HEK293 (cell line): ENCODE results near the gene NREP.

Experiments used
- CTCF ChIA-PET: fragments of 350-600 bp; formaldehyde crosslinking; extraction: SDS; loops from one replicate; lab custom pipeline; 2021; ENCODE audit warnings: antibody characterized with exemption; lab: Yijun Ruan, JAX
- POLR2A ChIA-PET: fragments of 300-600 bp; formaldehyde crosslinking; extraction: SDS; loops from one replicate; lab custom pipeline; 2020; ENCODE audit warnings: antibody characterized with exemption, inconsistent platforms; lab: Yijun Ruan, JAX
- H3K27ac ChIP-seq: fragments of 200-500 bp; sonication (Bioruptor generic); 2 replicates; pipeline ENCODE4 v1.5.1; 2014; ENCODE audit warnings: low read depth, low read length, control low read depth, inconsistent platforms; ENCODE audit errors: extremely low read depth
- H3K36me3 ChIP-seq, 2 experiments: fragments of 200-500 bp in 1 of 2; sonication (Bioruptor generic) in 1 of 2; 1 replicate in 1 of 2; 2 replicates in 1 of 2; pipeline ENCODE4 v1.5.1; 2014 to 2017; ENCODE audit warnings: inconsistent platforms in 2 of 2, low read length in 2 of 2; ENCODE audit not compliant: control insufficient read depth in 2 of 2, insufficient read depth in 1 of 2
- H3K4me1 ChIP-seq: fragments of 200-500 bp; sonication (Bioruptor generic); 2 replicates; pipeline ENCODE4 v1.5.1; 2014; ENCODE audit warnings: mild to moderate bottlenecking, low read length, inconsistent platforms; ENCODE audit not compliant: control insufficient read depth, insufficient read depth
- H3K4me3 ChIP-seq: 2 replicates; pipeline ENCODE4 v1.5.1; 2011; ENCODE audit warnings: low read depth, mild to moderate bottlenecking, control low read depth, low read length, moderate library complexity
- H3K9me3 ChIP-seq: fragments of 200-500 bp; sonication (Bioruptor generic); 2 replicates; pipeline ENCODE4 v1.5.1; 2014; ENCODE audit warnings: low read depth, low read length, inconsistent platforms; ENCODE audit not compliant: control insufficient read depth, insufficient read depth
- GLI2 ChIP-seq: fragments of 450-650 bp; formaldehyde crosslinking; IDR thresholded peaks from 2 replicates; pipeline ENCODE4; 2017; ENCODE audit warnings: missing biosample characterization, missing genetic modification characterization, low read depth, borderline replicate concordance
- SCRT1 ChIP-seq: fragments of 450-650 bp; formaldehyde crosslinking; IDR thresholded peaks from 2 replicates; pipeline ENCODE4 v1.5.1; 2016; ENCODE audit warnings: missing biosample characterization, missing genetic modification characterization, borderline replicate concordance
- SCRT2 ChIP-seq: fragments of 450-650 bp; formaldehyde crosslinking; IDR thresholded peaks from 2 replicates; pipeline ENCODE4 v1.5.1; 2016; ENCODE audit warnings: missing biosample characterization, missing genetic modification characterization
- SETDB1 ChIP-seq: IDR thresholded peaks from one replicate; pipeline ENCODE4 v1.6.1; 2017; ENCODE audit warnings: mild to moderate bottlenecking, low read length, moderate library complexity, mixed read lengths; ENCODE audit not compliant: insufficient read length
- TSHZ1 ChIP-seq: fragments of 450-650 bp; formaldehyde crosslinking; IDR thresholded peaks from 2 replicates; pipeline ENCODE4 v1.5.1; 2016; ENCODE audit warnings: missing biosample characterization, missing genetic modification characterization, borderline replicate concordance
- ZBTB1 ChIP-seq: fragments of 450-650 bp; formaldehyde crosslinking; IDR thresholded peaks from 2 replicates; pipeline ENCODE4 v1.5.1; 2016; ENCODE audit warnings: missing biosample characterization, missing genetic modification characterization
- ZBTB17 ChIP-seq: fragments of 450-650 bp; formaldehyde crosslinking; IDR thresholded peaks from 2 replicates; pipeline ENCODE4 v1.5.1; 2016; ENCODE audit warnings: missing biosample characterization, missing genetic modification characterization
- ZBTB6 ChIP-seq: fragments of 450-650 bp; formaldehyde crosslinking; IDR thresholded peaks from 2 replicates; pipeline ENCODE4 v1.5.1; 2017; ENCODE audit warnings: missing biosample characterization, missing genetic modification characterization
- ZNF121 ChIP-seq: fragments of 450-650 bp; formaldehyde crosslinking; IDR thresholded peaks from 2 replicates; pipeline ENCODE4 v1.5.1; 2016; ENCODE audit warnings: missing biosample characterization, missing genetic modification characterization
- ZNF140 ChIP-seq: fragments of 450-650 bp; formaldehyde crosslinking; IDR thresholded peaks from 2 replicates; pipeline ENCODE4 v1.5.1; 2016; ENCODE audit warnings: missing biosample characterization, missing genetic modification characterization
- ZNF157 ChIP-seq: fragments of 450-650 bp; formaldehyde crosslinking; IDR thresholded peaks from 2 replicates; pipeline ENCODE4 v1.5.1; 2016; ENCODE audit warnings: missing biosample characterization, missing genetic modification characterization
- ZNF18 ChIP-seq: fragments of 450-650 bp; formaldehyde crosslinking; IDR thresholded peaks from 2 replicates; pipeline ENCODE4 v1.5.1; 2016; ENCODE audit warnings: missing biosample characterization, missing genetic modification characterization
- ZNF266 ChIP-seq: fragments of 450-650 bp; formaldehyde crosslinking; IDR thresholded peaks from 2 replicates; pipeline ENCODE4 v1.5.1; 2016; ENCODE audit warnings: missing biosample characterization, missing genetic modification characterization, low read depth
- ZNF274 ChIP-seq, 2 experiments: fragments of 200-500 bp in 1 of 2; fragments of 450-650 bp in 1 of 2; sonication (Bioruptor generic) in 1 of 2; formaldehyde crosslinking in 1 of 2; IDR thresholded peaks; 2 replicates each; pipeline versions ENCODE4 v1.5.1 to v1.6.1; 2014 to 2016; ENCODE audit warnings: borderline replicate concordance in 1 of 2, inconsistent platforms in 1 of 2, low read length in 1 of 2, missing biosample characterization in 1 of 2, missing genetic modification characterization in 1 of 2
- ZNF280D ChIP-seq: fragments of 450-650 bp; formaldehyde crosslinking; IDR thresholded peaks from 2 replicates; pipeline ENCODE4 v1.5.1; 2016; ENCODE audit warnings: missing biosample characterization, missing genetic modification characterization
- ZNF335 ChIP-seq: fragments of 450-650 bp; formaldehyde crosslinking; conservative IDR thresholded peaks from 2 replicates; pipeline ENCODE4 v1.5.1; 2016; ENCODE audit warnings: missing biosample characterization, missing genetic modification characterization
- ZNF354C ChIP-seq: fragments of 450-650 bp; formaldehyde crosslinking; IDR thresholded peaks from 2 replicates; pipeline ENCODE4 v1.5.1; 2016; ENCODE audit warnings: missing biosample characterization, missing genetic modification characterization, low read depth, borderline replicate concordance
- ZNF404 ChIP-seq: fragments of 450-650 bp; formaldehyde crosslinking; IDR thresholded peaks from 2 replicates; pipeline ENCODE4 v1.5.1; 2017; ENCODE audit warnings: missing biosample characterization, missing genetic modification characterization
- ZNF416 ChIP-seq: fragments of 450-650 bp; formaldehyde crosslinking; IDR thresholded peaks from 2 replicates; pipeline ENCODE4 v1.5.1; 2016; ENCODE audit warnings: missing biosample characterization, missing genetic modification characterization
- ZNF544 ChIP-seq: fragments of 450-650 bp; formaldehyde crosslinking; IDR thresholded peaks from 2 replicates; pipeline ENCODE4 v1.5.0; 2017; ENCODE audit warnings: missing biosample characterization, missing genetic modification characterization
- ZNF596 ChIP-seq: fragments of 450-650 bp; IDR thresholded peaks from 2 replicates; pipeline ENCODE4 v1.5.0; 2018; ENCODE audit warnings: missing biosample characterization, mild to moderate bottlenecking, missing genetic modification characterization, moderate library complexity
- ZNF621 ChIP-seq: fragments of 450-650 bp; formaldehyde crosslinking; IDR thresholded peaks from 2 replicates; pipeline ENCODE4 v1.5.1; 2017; ENCODE audit warnings: missing biosample characterization, missing genetic modification characterization
- ZNF623 ChIP-seq: fragments of 450-650 bp; formaldehyde crosslinking; IDR thresholded peaks from 2 replicates; pipeline ENCODE4 v1.5.1; 2016; ENCODE audit warnings: missing biosample characterization, missing genetic modification characterization
- ZNF626 ChIP-seq: fragments of 450-650 bp; sonication (Bioruptor Pico); formaldehyde crosslinking; IDR thresholded peaks from 2 replicates; pipeline ENCODE4 v1.5.1; 2018; ENCODE audit warnings: missing biosample characterization, missing genetic modification characterization, inconsistent platforms
- ZNF664 ChIP-seq: fragments of 450-650 bp; formaldehyde crosslinking; IDR thresholded peaks from 2 replicates; pipeline ENCODE4 v1.5.1; 2016; ENCODE audit warnings: missing biosample characterization, missing genetic modification characterization
- ZNF670 ChIP-seq: fragments of 450-650 bp; formaldehyde crosslinking; IDR thresholded peaks from 2 replicates; pipeline ENCODE4 v1.5.1; 2016; ENCODE audit warnings: missing biosample characterization, missing genetic modification characterization, low read depth
- ZNF747 ChIP-seq: fragments of 450-650 bp; formaldehyde crosslinking; IDR thresholded peaks from 2 replicates; pipeline ENCODE4 v1.5.1; 2016; ENCODE audit warnings: missing biosample characterization, missing genetic modification characterization

NREP gene

GRCh38 chr5:111737716-111738115, 19.3 kb downstream of the NREP start:
- Histone ChIP-seq H3K27ac (no peak overlapping the region), H3K9me3 (no peaks in the 10 kb centered on the region), H3K36me3 (peaks cover 0 to 3% of the 10 kb centered on the region in 2 experiments; a peak in 1 of 3 replicates), H3K4me3 (no peak overlapping the region), H3K4me1 (0 out of 2 replicates have a peak, but pooled peaks cover 4% of the 10 kb centered on the region)
- TF ChIP-seq ZNF404 (tag by site-specific recombination) (no peak), ZNF121 (tag by site-specific recombination) (no peak), SCRT2 (tag by site-specific recombination) (no peak), ZNF335 (tag by site-specific recombination) (no peak), ZNF747 (tag by site-specific recombination) (no peak), ZNF266 (tag by site-specific recombination) (no peak), ZNF596 (tag by site-specific recombination) (no peak), ZNF416 (no peak), SETDB1 (no peak), ZNF664 (tag by site-specific recombination) (no peak), ZBTB6 (tag by site-specific recombination) (no peak), ZNF157 (no peak), ZNF670 (tag by site-specific recombination) (no peak), ZNF354C (tag by site-specific recombination) (no peak), ZNF280D (tag by site-specific recombination) (no peak), ZBTB17 (tag by site-specific recombination) (no peak)
- ChIA-PET CTCF (no interaction called here), POLR2A (no interaction called here)

GRCh38 chr5:111735583-111736270, 21.3 kb downstream of the NREP start:
- ChIA-PET POLR2A (no interaction called here), CTCF (no interaction called here)
- Histone ChIP-seq H3K9me3 (no peaks in the 10 kb centered on the region), H3K36me3 (peaks cover 0 to 3% of the 10 kb centered on the region in 2 experiments; a peak in 1 of 3 replicates), H3K4me3 (no peak overlapping the region), H3K4me1 (0 out of 2 replicates have a peak, but pooled peaks cover 4% of the 10 kb centered on the region), H3K27ac (no peak overlapping the region)
- no peak for TF ChIP-seq ZNF18
- TF ChIP-seq ZNF626 (tag by site-specific recombination) = no peak
- no peak for TF ChIP-seq GLI2 (tag by site-specific recombination)
- TF ChIP-seq ZBTB1 (tag by site-specific recombination) = no peak
- no peak for TF ChIP-seq ZNF621
- no peak for TF ChIP-seq ZNF623
- no peak for TF ChIP-seq ZNF274 (IDR thresholded peaks at IDR 0.05; ENCODE audit: low read length)
- no peak for TF ChIP-seq ZNF274 (tag by site-specific recombination; IDR thresholded peaks at IDR 0.05; ENCODE audit: borderline replicate concordance)
- TF ChIP-seq ZNF140 (tag by site-specific recombination) = no peak
- TF ChIP-seq SCRT1 = no peak
- no peak for TF ChIP-seq ZNF544 (tag by site-specific recombination)
- no peak for TF ChIP-seq TSHZ1 (tag by site-specific recombination)
